Measurements from ENCODE around the gene CES4A. TPM values are rescaled to one million over a fixed set of nuclear protein-coding genes. Genes with fewer than 3 reads are reported as not detected.

The CES4A gene
- total RNA-seq, 4 donors from 2014 or later = 4.4 to 48.1 (median 14.3) TPM

DNA sequence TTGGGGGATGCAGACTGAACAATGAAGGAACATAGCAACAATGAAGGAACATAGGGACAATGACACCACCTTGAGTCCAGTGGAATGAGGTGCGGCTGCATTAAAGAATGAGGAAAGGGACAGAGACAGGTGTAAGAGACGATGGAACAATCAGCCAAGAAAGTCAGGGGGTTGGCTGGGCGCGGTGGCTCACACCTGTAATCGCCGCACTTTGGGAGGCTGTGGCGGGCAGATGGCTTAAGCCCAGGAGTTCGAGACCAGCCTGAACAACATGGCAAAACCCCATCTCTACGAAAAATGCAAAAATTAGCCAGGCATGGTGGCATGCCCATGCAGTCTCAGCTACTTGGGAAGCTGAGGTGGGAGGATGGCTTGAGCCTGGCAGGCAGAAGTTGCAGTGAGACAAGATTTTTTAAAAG lies 26.9 kb downstream of the CES4A start:
- ATAC-seq (ENCODE audit: low FRiP score) = no peak
- DNase-seq (ENCODE audit: low spot score) = no peak
- TF ChIP-seq CTCF (IDR thresholded peaks at IDR 0.05) = no peak

GRCh38 chr16:67016143-67016542 lies 27.8 kb downstream of the CES4A start:
- no peak for ATAC-seq (ENCODE audit: low FRiP score)
- TF ChIP-seq CTCF (IDR thresholded peaks at IDR 0.05) = no peak
- no peak for DNase-seq (ENCODE audit: low spot score)

DNA sequence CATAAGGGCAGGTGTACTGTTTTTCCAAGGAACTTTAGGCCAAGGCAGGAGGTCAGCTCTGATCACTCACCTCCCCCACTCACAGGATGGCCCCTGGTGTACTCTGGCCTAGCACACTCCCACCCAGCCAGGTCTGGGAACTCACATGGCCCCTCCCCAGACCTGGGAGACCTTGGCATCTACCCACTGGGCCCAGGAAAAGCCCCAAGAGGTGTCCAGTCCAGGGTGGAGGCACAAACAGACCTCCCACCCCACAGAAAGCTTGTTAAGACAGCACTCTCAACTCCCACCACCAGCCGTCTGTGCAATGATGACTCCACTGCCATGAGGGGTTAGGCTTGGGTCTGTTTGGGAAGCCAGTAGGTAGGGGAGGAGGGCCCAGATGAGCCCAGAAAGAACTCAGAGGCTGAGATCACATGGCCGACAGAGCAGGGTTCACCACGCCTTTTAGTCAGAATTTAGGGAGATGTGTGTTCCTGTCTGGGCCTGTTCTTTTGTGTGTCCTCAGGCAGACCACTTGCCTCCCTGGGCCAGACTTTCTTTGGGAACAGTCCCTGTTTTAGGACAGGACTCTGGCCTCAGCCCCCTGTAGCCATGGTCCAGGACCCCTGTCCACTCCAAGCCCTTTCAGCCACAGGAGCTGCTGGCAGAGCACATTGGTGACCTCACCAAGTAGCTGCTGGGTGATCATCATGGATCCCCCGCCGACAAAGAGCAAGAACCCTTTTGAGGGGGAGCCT lies 28.5 kb downstream of the CES4A start:
- TF ChIP-seq CTCF (IDR thresholded peaks at IDR 0.05) = no peak
- ATAC-seq (ENCODE audit: low FRiP score) (no peak), DNase-seq (ENCODE audit: low spot score) (no peak)

- no peak for TF ChIP-seq CTCF (IDR thresholded peaks at IDR 0.05)
- no peak for DNase-seq (ENCODE audit: low spot score)
- ATAC-seq (ENCODE audit: low FRiP score) = no peak
Observed at GRCh38 chr16:67017421-67017750, 29.0 kb downstream of the CES4A start.

GRCh38 chr16:67017810-67018488 lies 29.6 kb downstream of the CES4A start:
- DNase-seq (ENCODE audit: low spot score) (no peak), ATAC-seq (ENCODE audit: low FRiP score) (peak; percentile 75)
- TF ChIP-seq CTCF (IDR thresholded peaks at IDR 0.05) = peak in 1 of 3 donors; percentile 20

GRCh38 chr16:67019171-67019570 lies 30.8 kb downstream of the CES4A start:
- no peak for DNase-seq (ENCODE audit: low spot score)
- ATAC-seq (ENCODE audit: low FRiP score) = no peak
- TF ChIP-seq CTCF (IDR thresholded peaks at IDR 0.05) = no peak

DNA sequence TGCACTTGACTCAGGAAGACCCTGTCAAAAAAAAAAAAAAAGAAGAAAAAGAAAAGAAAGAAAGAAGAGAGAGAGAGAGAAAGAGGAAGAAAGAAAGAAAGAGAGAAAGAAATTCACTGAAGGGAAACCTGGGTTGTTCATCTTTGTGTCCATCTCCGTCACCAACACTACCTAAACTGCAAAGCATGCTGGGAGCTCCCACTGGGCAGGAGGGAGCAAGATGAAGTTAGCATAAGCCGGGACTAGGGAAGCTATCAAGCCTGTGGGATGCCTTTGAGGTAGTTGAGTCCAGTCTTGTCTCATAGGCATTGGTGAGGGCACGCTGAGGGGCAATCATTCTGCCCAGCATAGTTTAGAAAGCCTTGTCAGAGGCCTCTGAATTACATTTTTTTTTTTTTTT lies 32.9 kb downstream of the CES4A start:
- no peak for DNase-seq (ENCODE audit: low spot score)
- ATAC-seq (ENCODE audit: low FRiP score) = no peak
- TF ChIP-seq CTCF (IDR thresholded peaks at IDR 0.05) = no peak

All from omental fat pad (tissue), 4 donors.